BLaER1 treated with 17β-estradiol and CSF1 and Interleukin-3, amounts not matched to agents 10 nM and 100 nM (cell line): Measurements from ENCODE around the gene NVL.

Experiments used
- H3K27ac ChIP-seq, 11 experiments: shearing (Covaris generic); formaldehyde crosslinking; 2 replicates each; pipeline ENCODE4 v1.8.1; 2022
- H3K27me3 ChIP-seq, 11 experiments: shearing (Covaris generic); formaldehyde crosslinking; 2 replicates each; pipeline ENCODE4 v1.8.1; 2022
- H3K36me3 ChIP-seq, 11 experiments: shearing (Covaris generic); formaldehyde crosslinking; 2 replicates each; pipeline ENCODE4 v1.8.1; 2022
- H3K4me1 ChIP-seq, 10 experiments: shearing (Covaris generic); formaldehyde crosslinking; 2 replicates each; pipeline ENCODE4 v1.8.1; 2022
- H3K4me2 ChIP-seq, 11 experiments: shearing (Covaris generic); formaldehyde crosslinking; 2 replicates each; pipeline ENCODE4 v1.8.1; 2022
- H3K4me3 ChIP-seq, 10 experiments: shearing (Covaris generic); formaldehyde crosslinking; 2 replicates each; pipeline ENCODE4 v1.8.1; 2022
- H3K9ac ChIP-seq, 11 experiments: shearing (Covaris generic); formaldehyde crosslinking; 2 replicates each; pipeline ENCODE4 v1.8.1; 2022
- H3K9me3 ChIP-seq, 11 experiments: shearing (Covaris generic); formaldehyde crosslinking; replicated peaks in 1 of 11; 2 replicates each; pipeline ENCODE4 v1.8.1; 2022
- H4K20me1 ChIP-seq, 11 experiments: shearing (Covaris generic); formaldehyde crosslinking; 2 replicates each; pipeline ENCODE4 v1.8.1; 2022
- Cebpa-rat ChIP-seq, 11 experiments: shearing (Covaris generic); IDR thresholded peaks; 2 replicates each; pipeline ENCODE4 v1.8.1; 2022

NVL gene

DNA sequence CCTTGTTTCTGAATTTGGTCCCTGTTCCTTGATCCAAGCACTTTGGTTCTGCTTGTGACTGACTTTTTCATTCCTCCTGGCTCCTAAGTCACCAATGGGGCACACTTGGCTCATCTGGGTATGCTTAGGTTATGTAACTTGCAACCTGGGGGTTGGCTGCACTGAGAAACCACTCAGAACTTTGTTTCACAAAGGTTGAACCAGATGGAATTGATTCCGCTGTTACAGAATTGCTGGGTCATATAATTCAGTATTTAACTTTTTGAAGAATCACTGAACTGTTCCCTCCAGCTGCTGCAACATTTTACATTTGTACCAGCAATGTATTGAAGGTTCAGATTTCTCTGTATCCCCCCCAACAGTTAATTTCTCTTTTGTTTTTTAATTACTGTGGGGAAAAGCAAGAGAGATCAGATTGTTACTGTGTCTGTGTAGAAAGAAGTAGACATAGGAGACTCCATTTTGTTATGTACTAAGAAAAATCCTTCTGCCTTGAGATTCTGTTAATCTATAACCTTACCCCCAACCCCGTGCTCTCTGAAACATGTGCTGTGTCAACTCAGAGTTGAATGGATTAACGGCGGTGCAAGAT, 9.6 kb upstream of the NVL start:
- H3K9ac ChIP-seq, result no peak overlapping the region
- peaks cover 0 to 5% (median 0%) of the 10 kb centered on the region in 11 experiments; a peak in 3 of 22 replicates for H3K36me3 ChIP-seq
- peaks cover 11 to 27% (median 22%) of the 10 kb centered on the region in 11 experiments for H3K27me3 ChIP-seq
- H3K4me2 ChIP-seq, result no peak overlapping the region
- H3K27ac ChIP-seq, result no peak overlapping the region
- H3K4me3 ChIP-seq, result no peak overlapping the region
- no peak for TF ChIP-seq Cebpa-rat (IDR thresholded peaks at IDR 0.05)
- peaks cover 5 to 7% (median 6%) of the 10 kb centered on the region in 10 experiments for H3K4me1 ChIP-seq
- H3K9me3 ChIP-seq, result peaks cover 21 to 42% (median 35%) of the 10 kb centered on the region in 11 experiments
- no peaks in the 10 kb centered on the region for H4K20me1 ChIP-seq

DNA sequence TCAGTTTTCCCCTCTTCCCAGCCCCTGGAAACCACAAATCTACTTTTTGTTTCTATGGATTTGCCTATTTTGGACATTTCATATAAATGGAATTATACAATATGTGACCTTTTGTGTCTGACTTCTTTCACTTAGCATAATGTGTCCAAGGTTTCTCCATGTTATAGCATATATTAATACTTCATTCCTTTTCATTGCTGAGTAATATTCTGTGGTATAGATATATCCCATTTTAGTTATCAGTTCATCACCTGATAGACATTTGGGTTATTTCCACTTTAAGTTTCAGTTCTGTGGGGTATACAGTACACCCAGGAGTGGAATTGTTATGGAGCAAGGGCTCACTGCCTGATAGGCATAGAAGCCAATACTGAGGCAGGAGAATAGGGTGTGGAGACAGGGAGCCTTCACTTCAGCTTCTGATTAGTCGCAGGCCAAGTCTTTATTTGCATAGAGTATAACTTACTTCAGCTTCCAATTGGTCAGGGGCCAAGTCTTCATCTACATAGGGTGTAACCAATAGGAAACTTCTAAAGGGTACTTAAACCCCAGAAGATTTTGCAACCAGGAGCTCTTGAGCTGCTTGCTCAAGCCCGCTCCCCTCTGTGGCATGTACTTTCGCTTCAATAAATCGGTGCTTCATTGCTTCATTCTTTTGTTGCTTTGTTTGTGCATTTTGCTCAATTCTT, 8.3 kb upstream of the NVL start:
- Histone ChIP-seq H3K4me3 (no peak overlapping the region), H3K4me2 (no peak overlapping the region), H3K36me3 (no peaks in the 10 kb centered on the region), H3K27me3 (peaks cover 11 to 27% (median 22%) of the 10 kb centered on the region in 11 experiments), H3K9ac (no peak overlapping the region), H3K4me1 (peaks cover 16 to 18% (median 18%) of the 10 kb centered on the region in 10 experiments), H3K27ac (no peak overlapping the region), H3K9me3 (peaks cover 8 to 30% (median 22%) of the 10 kb centered on the region in 11 experiments), H4K20me1 (no peaks in the 10 kb centered on the region)
- TF ChIP-seq Cebpa-rat (IDR thresholded peaks at IDR 0.05), result no peak; a peak in 1 of 22 replicates

DNA sequence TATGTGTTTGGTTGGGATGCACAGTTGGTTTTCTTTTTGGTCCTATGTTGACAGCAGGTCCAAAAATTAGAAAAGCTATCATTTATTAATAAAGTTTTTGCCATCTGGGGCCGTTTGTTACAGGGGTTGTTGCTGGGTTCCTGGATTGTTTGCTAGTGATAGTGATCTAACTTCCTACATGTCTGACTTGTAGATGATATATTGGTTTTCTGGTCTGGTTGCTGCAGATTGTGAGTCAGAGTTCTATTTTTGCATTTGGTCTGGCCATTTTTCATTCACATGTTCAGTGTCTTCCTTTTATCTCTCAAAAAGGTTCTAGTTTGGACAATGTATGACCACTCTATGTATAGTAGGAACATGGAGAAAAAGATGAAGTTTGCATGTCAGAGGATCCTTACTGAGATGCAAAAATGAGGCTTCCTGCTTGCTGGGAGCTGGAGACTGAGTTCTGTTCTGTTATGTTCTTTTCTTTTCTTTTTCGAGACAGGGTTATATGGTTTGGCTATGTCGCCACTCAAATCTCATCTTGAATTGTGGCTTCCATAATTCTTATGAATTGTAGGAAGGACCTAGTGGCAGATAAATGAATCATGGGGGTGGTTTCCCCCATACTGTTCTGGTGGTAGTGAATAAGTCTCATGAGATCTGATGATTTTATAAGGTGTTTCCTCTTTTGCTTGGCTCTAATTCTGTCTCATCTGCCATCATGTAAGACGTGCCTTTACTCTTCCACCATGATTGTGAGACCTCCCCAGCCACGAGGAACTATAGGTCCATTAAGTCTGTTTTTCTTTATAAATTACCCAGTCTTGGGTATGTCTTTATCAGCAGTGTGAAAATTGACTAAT, 4.2 kb upstream of the NVL start:
- Histone ChIP-seq H3K9me3 (peaks cover 0 to 12% (median 4%) of the 10 kb centered on the region in 11 experiments; a peak in 8 of 22 replicates), H4K20me1 (peaks cover 0 to 2% (median 0%) of the 10 kb centered on the region in 11 experiments; a peak in 4 of 22 replicates), H3K9ac (peak overlapping the region in 9 of 11 experiments; percentile 3 to 70 (median 33); a peak in 16 of 22 replicates), H3K36me3 (no peaks in the 10 kb centered on the region), H3K4me1 (peaks cover 26 to 37% (median 28%) of the 10 kb centered on the region in 10 experiments), H3K27me3 (peaks cover 0 to 2% (median 0%) of the 10 kb centered on the region in 11 experiments; a peak in 5 of 22 replicates), H3K27ac (peak overlapping the region; percentile 31 to 85 (median 68); a peak in 21 of 22 replicates), H3K4me2 (peak overlapping the region; percentile 39 to 84 (median 68)), H3K4me3 (peak overlapping the region in 3 of 10 experiments; percentile 6 to 29 (median 14); a peak in 3 of 20 replicates)
- TF ChIP-seq Cebpa-rat (IDR thresholded peaks at IDR 0.05), result no peak

DNA sequence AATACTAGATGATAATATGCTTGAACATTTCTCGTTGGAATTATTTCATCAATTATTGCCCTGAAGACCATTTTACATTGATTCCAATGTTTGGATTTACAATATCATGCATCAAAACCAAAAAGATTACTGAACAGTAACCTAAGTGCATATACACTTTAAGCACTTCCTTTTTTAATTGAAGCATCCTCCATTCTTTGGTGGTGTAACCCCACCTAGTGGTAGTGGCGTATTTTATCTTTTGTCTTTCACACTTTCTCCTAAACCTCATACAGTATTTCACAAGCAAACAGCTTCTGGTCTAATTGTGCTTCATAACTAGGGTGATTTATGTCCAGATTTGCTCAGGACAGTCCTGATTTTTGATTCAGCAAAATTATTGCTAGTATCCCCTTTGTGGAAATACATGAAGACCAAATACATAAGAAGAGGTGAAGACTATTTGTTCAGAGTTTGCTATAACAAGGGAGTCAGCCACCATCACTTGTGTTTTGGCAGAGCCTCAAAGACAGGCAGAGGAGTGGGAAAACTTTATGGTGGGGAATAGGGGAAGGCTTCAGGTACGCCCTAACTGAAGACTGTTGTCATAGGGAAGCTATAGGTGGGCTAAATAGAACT, 3.4 kb upstream of the NVL start:
- Histone ChIP-seq H3K4me2 (peak overlapping the region; percentile 39 to 84 (median 68)), H3K4me1 (peaks cover 34 to 44% (median 36%) of the 10 kb centered on the region in 10 experiments), H3K4me3 (peak overlapping the region in 3 of 10 experiments; percentile 6 to 29 (median 14); a peak in 2 of 20 replicates), H4K20me1 (peaks cover 0 to 9% (median 4%) of the 10 kb centered on the region in 11 experiments; a peak in 8 of 22 replicates), H3K9ac (peak overlapping the region in 9 of 11 experiments; percentile 3 to 70 (median 33); a peak in 15 of 22 replicates), H3K36me3 (no peaks in the 10 kb centered on the region), H3K9me3 (peaks cover 0 to 5% (median 2%) of the 10 kb centered on the region in 11 experiments; a peak in 8 of 22 replicates), H3K27ac (peak overlapping the region; percentile 4 to 85 (median 68); a peak in 19 of 22 replicates), H3K27me3 (no peaks in the 10 kb centered on the region)
- no peak for TF ChIP-seq Cebpa-rat (IDR thresholded peaks at IDR 0.05)

DNA sequence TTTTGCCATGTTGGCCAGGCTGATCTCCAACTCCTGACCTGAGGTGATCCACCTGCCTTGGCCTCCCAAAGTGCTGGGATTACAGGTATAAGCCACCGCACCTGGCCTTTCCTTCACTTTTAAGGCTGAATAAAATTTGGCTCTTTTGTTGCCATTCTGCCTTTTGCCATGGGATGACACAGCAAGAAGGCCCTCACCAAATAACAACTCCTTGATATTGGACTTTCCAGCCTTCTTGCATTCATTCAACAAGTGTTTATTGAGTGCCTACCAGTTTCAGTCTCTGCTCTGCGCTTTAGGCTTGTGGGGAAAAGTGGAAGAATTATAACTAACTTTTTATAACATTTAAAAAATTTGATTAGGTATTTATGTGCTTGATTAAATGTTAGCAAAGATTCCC, 1.9 kb upstream of the NVL start:
- H3K27ac ChIP-seq, result no peak overlapping the region
- peak overlapping the region in 1 of 11 experiments; percentile 83; a peak in 1 of 22 replicates for H3K4me2 ChIP-seq
- H3K4me1 ChIP-seq, result peaks cover 43 to 52% (median 44%) of the 10 kb centered on the region in 10 experiments
- no peak for TF ChIP-seq Cebpa-rat (IDR thresholded peaks at IDR 0.05)
- H3K4me3 ChIP-seq, result no peak overlapping the region
- H3K9me3 ChIP-seq, result no peaks in the 10 kb centered on the region
- H3K27me3 ChIP-seq, result no peaks in the 10 kb centered on the region
- peaks cover under 1 to 12% (median 10%) of the 10 kb centered on the region in 11 experiments; a peak in 11 of 22 replicates for H3K36me3 ChIP-seq
- peaks cover 0 to 25% (median 13%) of the 10 kb centered on the region in 11 experiments; a peak in 9 of 22 replicates for H4K20me1 ChIP-seq
- H3K9ac ChIP-seq, result no peak overlapping the region

DNA sequence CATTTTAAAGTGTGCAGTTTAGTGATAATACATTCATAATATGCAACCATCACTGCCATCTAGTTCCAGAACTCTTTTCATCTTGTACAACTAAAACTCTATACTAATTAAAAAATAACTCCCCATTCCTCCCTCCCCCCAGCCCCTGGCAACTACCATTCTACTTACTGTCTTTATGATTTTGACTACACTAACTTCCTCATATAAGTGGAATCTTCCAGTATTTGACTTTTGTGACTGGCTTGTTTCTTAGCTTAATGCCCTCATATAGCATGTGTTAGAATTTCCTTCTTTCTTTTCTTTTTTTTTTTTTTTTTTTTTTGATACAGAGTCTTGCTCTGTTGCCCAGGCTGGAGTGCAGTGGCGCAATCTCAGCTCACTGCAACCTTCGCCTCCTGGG, 1.4 kb upstream of the NVL start:
- H3K27ac ChIP-seq, result 0 out of 22 replicates have a peak overlapping the region, but pooled peaks of 1 of the 11 experiments have one; percentile 99
- peaks cover 3 to 17% (median 11%) of the 10 kb centered on the region in 11 experiments; a peak in 13 of 22 replicates for H3K36me3 ChIP-seq
- H3K4me3 ChIP-seq, result peak overlapping the region in 2 of 10 experiments; percentile 78 to 96; a peak in 4 of 20 replicates
- peaks cover 43 to 52% (median 44%) of the 10 kb centered on the region in 10 experiments for H3K4me1 ChIP-seq
- H3K9me3 ChIP-seq, result no peaks in the 10 kb centered on the region
- TF ChIP-seq Cebpa-rat (IDR thresholded peaks at IDR 0.05), result no peak
- peak overlapping the region in 10 of 11 experiments; percentile 82 to 95 (median 90); a peak in 17 of 22 replicates for H3K4me2 ChIP-seq
- no peaks in the 10 kb centered on the region for H3K27me3 ChIP-seq
- H3K9ac ChIP-seq, result peak overlapping the region in 3 of 11 experiments; percentile 93 to 96 (median 96); a peak in 4 of 22 replicates
- H4K20me1 ChIP-seq, result peaks cover 0 to 29% (median 13%) of the 10 kb centered on the region in 11 experiments; a peak in 9 of 22 replicates

DNA sequence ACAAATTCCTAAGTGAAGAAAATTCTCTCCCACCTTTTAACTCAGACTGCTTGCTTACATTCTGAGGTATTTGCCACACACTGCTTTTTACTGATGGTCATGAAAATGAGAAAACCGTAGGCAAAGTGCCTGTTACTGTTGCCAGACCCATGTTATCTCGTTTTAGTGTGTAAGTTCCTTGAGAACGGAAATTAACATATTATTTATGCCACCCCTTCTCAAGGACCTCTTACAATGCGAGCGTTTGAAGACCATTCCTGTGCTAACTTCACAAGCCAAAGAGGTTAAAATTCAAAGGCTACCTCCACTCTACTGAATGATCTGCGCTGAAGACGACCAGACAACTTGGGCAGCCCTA, 509 bp downstream of the NVL start:
- TF ChIP-seq Cebpa-rat (IDR thresholded peaks at IDR 0.05), result no peak
- H3K9ac ChIP-seq, result peak overlapping the region; percentile 89 to 97 (median 96)
- H3K4me2 ChIP-seq, result peak overlapping the region; percentile 66 to 95 (median 89)

More for the DNA sequence above, 509 bp downstream of the NVL start:
- Histone ChIP-seq H3K27me3 (no peaks in the 10 kb centered on the region), H3K36me3 (peaks cover 18 to 35% (median 28%) of the 10 kb centered on the region in 11 experiments; a peak in 21 of 22 replicates), H3K4me3 (peak overlapping the region; percentile 78 to 96 (median 88)), H3K27ac (peak overlapping the region; percentile 93 to 99 (median 98)), H3K4me1 (peaks cover 36 to 45% (median 39%) of the 10 kb centered on the region in 10 experiments), H3K9me3 (no peaks in the 10 kb centered on the region), H4K20me1 (peaks cover 0 to 48% (median 16%) of the 10 kb centered on the region in 11 experiments; a peak in 10 of 22 replicates)
